Measurements from ENCODE around the gene MTHFD2L.
"Not testable (repeated sequence)": the region's sequence is repeated elsewhere in the genome, so short reads cannot be mapped to it uniquely, and the experiment has no call there.

MTHFD2L gene

DNA sequence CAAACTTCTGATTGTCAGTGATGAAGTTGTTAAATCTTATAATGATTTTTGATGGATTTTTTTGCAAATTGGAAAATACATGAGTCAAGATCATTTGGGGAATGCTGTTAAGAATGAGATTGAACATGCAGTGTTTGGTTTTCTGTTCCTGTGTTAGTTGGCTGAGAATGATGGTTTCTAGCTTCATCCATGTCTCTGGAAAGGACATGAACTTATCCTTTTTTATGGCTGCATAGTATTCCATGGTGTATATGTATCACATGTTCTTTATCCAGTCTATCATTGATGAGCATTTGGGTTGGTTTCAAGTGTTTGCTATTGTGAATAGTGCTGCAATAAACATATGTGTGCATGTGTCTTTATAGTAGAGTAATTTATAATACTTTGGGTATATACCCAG is 182.5 kb downstream of the MTHFD2L start:
- ATAC-seq = not testable (repeated sequence)

DNA sequence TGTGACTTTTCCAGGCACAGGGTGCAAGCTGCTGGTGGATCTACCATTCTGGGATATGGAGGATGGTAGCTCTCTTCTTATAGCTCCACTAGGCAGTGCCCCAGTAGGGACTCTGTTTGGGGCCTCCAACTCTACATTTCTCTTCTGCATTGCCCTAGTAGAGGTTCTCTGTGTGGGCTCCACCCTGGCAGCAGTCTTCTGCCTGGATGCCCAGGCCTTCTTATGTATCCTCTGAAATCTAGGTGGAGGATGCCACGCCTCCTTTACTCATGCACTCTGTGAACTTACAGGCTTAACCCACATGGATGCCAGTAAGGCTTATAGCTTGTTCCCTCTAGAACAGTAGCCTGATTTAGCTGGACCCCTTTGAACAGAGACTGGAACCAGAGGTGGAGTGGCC is 186.1 kb downstream of the MTHFD2L start:
- ATAC-seq = no peak

Data from activated CD4-positive, CD25-positive, alpha-beta regulatory T cell treated with anti-CD3 and anti-CD28 coated beads, Interleukin-2, amount 50 U/mL, for 24 hours (primary cell).